HepG2 (cell line): ENCODE measurements around the gene CPNE1. TPM values are rescaled to one million over a fixed set of nuclear protein-coding genes. Genes with fewer than 3 reads are reported as not detected.
A peak's percentile ranks its signal among the peaks of the same experiment; 100 is the strongest.

Experiments used
- ARNT2 ChIP-seq: sonication (generic); formaldehyde crosslinking; IDR thresholded peaks from 2 replicates; pipeline ENCODE4 v1.8.0; 2022; ENCODE audit warnings: mild to moderate bottlenecking, low read depth, missing genetic modification reagents, moderate library complexity
- GPBP1L1 ChIP-seq: sonication (generic); formaldehyde crosslinking; IDR thresholded peaks from 2 replicates; pipeline ENCODE4 v1.5.0; 2020; ENCODE audit warnings: mild to moderate bottlenecking, missing genetic modification reagents
- HDAC1 ChIP-seq: sonication (generic); formaldehyde crosslinking; IDR thresholded peaks from 2 replicates; pipeline ENCODE4 v1.5.1; 2020; ENCODE audit warnings: mild to moderate bottlenecking, missing genetic modification reagents
- HINFP ChIP-seq: sonication (generic); formaldehyde crosslinking; IDR thresholded peaks from 2 replicates; pipeline ENCODE4 v1.4.0; 2020; ENCODE audit warnings: low read depth, mild to moderate bottlenecking, missing genetic modification reagents
- NCOA5 ChIP-seq: sonication (generic); formaldehyde crosslinking; IDR thresholded peaks from 2 replicates; pipeline ENCODE4 v1.4.0; 2020; ENCODE audit warnings: missing genetic modification reagents
- NCOR1 ChIP-seq: fragments of 200-600 bp; sonication (generic); IDR thresholded peaks from 2 replicates; pipeline ENCODE4 v1.7.0; 2017; ENCODE audit warnings: antibody characterized with exemption, low read length, borderline replicate concordance
- NFE2L2 ChIP-seq: fragments of 150-350 bp; IDR thresholded peaks from 2 replicates; pipeline ENCODE4 v1.6.1; 2014; ENCODE audit warnings: low read length
- RARA ChIP-seq: IDR thresholded peaks from 2 replicates; pipeline ENCODE4 v1.6.1; 2016; ENCODE audit warnings: missing genetic modification reagents, missing compliant biosample characterization
- ZKSCAN1 ChIP-seq: fragments of 150-350 bp; IDR thresholded peaks from 2 replicates; pipeline ENCODE4 v1.6.1; 2014; ENCODE audit warnings: low read length
- ZNF317 ChIP-seq: sonication (generic); formaldehyde crosslinking; IDR thresholded peaks from 2 replicates; pipeline ENCODE4 v1.5.0; 2020; ENCODE audit warnings: mild to moderate bottlenecking, missing genetic modification reagents
- ZNF331 ChIP-seq: sonication (generic); formaldehyde crosslinking; IDR thresholded peaks from 2 replicates; pipeline ENCODE4 v1.4.0; 2020; ENCODE audit warnings: missing genetic modification reagents
- ZNF451 ChIP-seq: sonication (generic); formaldehyde crosslinking; IDR thresholded peaks from 2 replicates; pipeline ENCODE4 v1.5.0; 2020; ENCODE audit warnings: mild to moderate bottlenecking, missing genetic modification reagents
- polyA plus RNA-seq, 8 experiments: library from polyadenylated mRNA; depleted of rRNA in 3 of 8; stranded (reverse) in 7 of 8; unstranded in 1 of 8; fragments of >200 nt; fragmentation: Illumina TruSeq in 4 of 8; extraction: Trizol in 4 of 8; gene quantifications; 2 replicates each; pipeline versions ENCODE4 v1.2.1 to v1.2.3, GENCODE V29; 2011 to 2016; ENCODE audit warnings: low read depth in 4 of 8, missing spikeins in 1 of 8, mixed read lengths in 1 of 8; ENCODE audit not compliant: insufficient read depth in 1 of 8
- total RNA-seq, 5 experiments: library from RNA; depleted of rRNA; stranded (reverse); fragments of >200 nt; fragmentation: Illumina TruSeq; extraction: Trizol; gene quantifications; 2 replicates each; pipeline ENCODE4 v1.2.3, GENCODE V29; 2016; ENCODE audit warnings: low read depth in 1 of 5
- TF ChIP-seq, protein P1 (sequence below): sonication (generic); formaldehyde crosslinking; IDR thresholded peaks from 2 replicates; pipeline ENCODE4 v1.4.0; 2020; ENCODE audit warnings: missing genetic modification reagents, mild to moderate bottlenecking, borderline replicate concordance
- TF ChIP-seq, protein P2 (sequence below): sonication (generic); formaldehyde crosslinking; IDR thresholded peaks from 2 replicates; pipeline ENCODE4 v1.8.1; 2023; ENCODE audit warnings: mild to moderate bottlenecking, missing genetic modification reagents
- TF ChIP-seq, protein P3 (sequence below): sonication (generic); IDR thresholded peaks from 2 replicates; pipeline ENCODE4 v1.6.1; 2016; ENCODE audit warnings: low read depth, borderline replicate concordance
- TF ChIP-seq, protein P4 (sequence below): sonication (generic); formaldehyde crosslinking; IDR thresholded peaks from 2 replicates; pipeline ENCODE4 v1.4.0; 2020; ENCODE audit warnings: missing genetic modification reagents

The CPNE1 gene
- total and polyA plus RNA-seq, 2 of the 13 experiments (the other 11 are each of a cell fraction or from before 2014, with no cell fraction given), result 408 to 431 TPM

GRCh38 chr20:35616465-35617396 is 48.0 kb downstream of the CPNE1 start (continued):
- peak; percentile 79; the same call in 1 of the 2 replicates for TF ChIP-seq HINFP (CRISPR knock-in tag)
- TF ChIP-seq, protein P1, sequence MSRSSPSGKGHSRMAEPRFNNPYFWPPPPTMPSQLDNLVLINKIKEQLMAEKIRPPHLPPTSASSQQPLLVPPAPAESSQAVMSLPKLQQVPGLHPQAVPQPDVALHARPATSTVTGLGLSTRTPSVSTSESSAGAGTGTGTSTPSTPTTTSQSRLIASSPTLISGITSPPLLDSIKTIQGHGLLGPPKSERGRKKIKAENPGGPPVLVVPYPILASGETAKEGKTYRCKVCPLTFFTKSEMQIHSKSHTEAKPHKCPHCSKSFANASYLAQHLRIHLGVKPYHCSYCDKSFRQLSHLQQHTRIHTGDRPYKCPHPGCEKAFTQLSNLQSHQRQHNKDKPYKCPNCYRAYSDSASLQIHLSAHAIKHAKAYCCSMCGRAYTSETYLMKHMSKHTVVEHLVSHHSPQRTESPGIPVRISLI (CRISPR knock-in tag), result peak; percentile 100
- TF ChIP-seq, protein P2, sequence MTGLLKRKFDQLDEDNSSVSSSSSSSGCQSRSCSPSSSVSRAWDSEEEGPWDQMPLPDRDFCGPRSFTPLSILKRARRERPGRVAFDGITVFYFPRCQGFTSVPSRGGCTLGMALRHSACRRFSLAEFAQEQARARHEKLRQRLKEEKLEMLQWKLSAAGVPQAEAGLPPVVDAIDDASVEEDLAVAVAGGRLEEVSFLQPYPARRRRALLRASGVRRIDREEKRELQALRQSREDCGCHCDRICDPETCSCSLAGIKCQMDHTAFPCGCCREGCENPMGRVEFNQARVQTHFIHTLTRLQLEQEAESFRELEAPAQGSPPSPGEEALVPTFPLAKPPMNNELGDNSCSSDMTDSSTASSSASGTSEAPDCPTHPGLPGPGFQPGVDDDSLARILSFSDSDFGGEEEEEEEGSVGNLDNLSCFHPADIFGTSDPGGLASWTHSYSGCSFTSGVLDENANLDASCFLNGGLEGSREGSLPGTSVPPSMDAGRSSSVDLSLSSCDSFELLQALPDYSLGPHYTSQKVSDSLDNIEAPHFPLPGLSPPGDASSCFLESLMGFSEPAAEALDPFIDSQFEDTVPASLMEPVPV (CRISPR knock-in tag), result peak; percentile 77
- TF ChIP-seq RARA (CRISPR knock-in tag), result peak; percentile 41; the same call in 1 of the 2 replicates
- peak; percentile 65 for TF ChIP-seq ZNF317 (CRISPR knock-in tag)
- TF ChIP-seq ZNF331 (CRISPR knock-in tag), result peak; percentile 54; the same call in 1 of the 2 replicates
- peak; percentile 61 for TF ChIP-seq ARNT2 (CRISPR knock-in tag)
- no peak for TF ChIP-seq GPBP1L1 (CRISPR knock-in tag)
- TF ChIP-seq NFE2L2, result no peak
- 0 out of 2 replicates have a peak, but pooled peaks have one; percentile 90 for TF ChIP-seq NCOA5 (CRISPR knock-in tag)
- TF ChIP-seq, protein P3, sequence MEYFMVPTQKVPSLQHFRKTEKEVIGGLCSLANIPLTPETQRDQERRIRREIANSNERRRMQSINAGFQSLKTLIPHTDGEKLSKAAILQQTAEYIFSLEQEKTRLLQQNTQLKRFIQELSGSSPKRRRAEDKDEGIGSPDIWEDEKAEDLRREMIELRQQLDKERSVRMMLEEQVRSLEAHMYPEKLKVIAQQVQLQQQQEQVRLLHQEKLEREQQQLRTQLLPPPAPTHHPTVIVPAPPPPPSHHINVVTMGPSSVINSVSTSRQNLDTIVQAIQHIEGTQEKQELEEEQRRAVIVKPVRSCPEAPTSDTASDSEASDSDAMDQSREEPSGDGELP, result peak; percentile 95
- TF ChIP-seq HDAC1 (CRISPR knock-in tag), result peak; percentile 74
- TF ChIP-seq, protein P4, sequence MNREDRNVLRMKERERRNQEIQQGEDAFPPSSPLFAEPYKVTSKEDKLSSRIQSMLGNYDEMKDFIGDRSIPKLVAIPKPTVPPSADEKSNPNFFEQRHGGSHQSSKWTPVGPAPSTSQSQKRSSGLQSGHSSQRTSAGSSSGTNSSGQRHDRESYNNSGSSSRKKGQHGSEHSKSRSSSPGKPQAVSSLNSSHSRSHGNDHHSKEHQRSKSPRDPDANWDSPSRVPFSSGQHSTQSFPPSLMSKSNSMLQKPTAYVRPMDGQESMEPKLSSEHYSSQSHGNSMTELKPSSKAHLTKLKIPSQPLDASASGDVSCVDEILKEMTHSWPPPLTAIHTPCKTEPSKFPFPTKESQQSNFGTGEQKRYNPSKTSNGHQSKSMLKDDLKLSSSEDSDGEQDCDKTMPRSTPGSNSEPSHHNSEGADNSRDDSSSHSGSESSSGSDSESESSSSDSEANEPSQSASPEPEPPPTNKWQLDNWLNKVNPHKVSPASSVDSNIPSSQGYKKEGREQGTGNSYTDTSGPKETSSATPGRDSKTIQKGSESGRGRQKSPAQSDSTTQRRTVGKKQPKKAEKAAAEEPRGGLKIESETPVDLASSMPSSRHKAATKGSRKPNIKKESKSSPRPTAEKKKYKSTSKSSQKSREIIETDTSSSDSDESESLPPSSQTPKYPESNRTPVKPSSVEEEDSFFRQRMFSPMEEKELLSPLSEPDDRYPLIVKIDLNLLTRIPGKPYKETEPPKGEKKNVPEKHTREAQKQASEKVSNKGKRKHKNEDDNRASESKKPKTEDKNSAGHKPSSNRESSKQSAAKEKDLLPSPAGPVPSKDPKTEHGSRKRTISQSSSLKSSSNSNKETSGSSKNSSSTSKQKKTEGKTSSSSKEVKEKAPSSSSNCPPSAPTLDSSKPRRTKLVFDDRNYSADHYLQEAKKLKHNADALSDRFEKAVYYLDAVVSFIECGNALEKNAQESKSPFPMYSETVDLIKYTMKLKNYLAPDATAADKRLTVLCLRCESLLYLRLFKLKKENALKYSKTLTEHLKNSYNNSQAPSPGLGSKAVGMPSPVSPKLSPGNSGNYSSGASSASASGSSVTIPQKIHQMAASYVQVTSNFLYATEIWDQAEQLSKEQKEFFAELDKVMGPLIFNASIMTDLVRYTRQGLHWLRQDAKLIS (CRISPR knock-in tag), result peak; percentile 51; the same call in 1 of the 2 replicates
- TF ChIP-seq ZKSCAN1, result 0 out of 2 replicates have a peak, but pooled peaks have one; percentile 53
- TF ChIP-seq ZNF451 (CRISPR knock-in tag), result peak; percentile 84; the same call in 1 of the 2 replicates
- TF ChIP-seq NCOR1, result peak; percentile 69; the same call in 1 of the 2 replicates
- TF ChIP-seq, all 625 proteins: peak for 353
